ENCODE measurements around the gene NPLOC4. TPM values are rescaled to one million over a fixed set of nuclear protein-coding genes. Genes with fewer than 3 reads are reported as not detected.

NPLOC4 gene
- total and polyA plus RNA-seq, 2 of the 13 experiments (the other 11 are each of a cell fraction or from before 2014, with no cell fraction given): 57.0 to 97.0 TPM

DNA sequence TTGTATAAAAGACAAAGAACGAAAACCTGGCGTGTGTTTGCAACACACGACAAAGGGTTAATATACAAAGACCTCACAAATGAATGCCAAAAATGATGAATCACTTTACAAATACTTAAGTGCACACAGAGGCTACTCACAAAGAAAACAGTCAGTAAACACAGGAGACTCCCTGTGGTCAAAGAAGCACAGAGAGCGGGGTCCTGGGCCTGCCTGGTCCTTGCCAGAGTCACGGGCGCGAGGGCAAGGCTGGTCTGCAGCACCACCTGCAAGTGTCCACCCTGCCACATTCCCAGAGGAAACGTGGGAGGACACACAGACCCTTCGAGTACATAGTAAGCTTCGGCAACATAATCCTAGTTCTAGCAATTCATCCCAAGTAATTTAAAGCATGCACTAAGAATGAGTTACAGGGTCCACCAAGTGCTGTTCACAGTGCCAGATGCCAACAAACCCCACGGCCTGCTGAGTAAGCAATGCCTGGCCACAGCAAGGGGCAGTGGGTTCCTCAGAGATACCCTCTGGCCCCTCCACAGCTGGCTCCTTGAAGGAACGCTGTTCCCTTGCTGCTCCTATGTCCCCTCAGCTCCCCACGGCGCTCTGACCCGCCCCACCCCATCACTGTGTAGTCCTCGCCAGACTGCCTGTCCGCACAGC lies 60.2 kb downstream of the NPLOC4 start (continued):
- TF ChIP-seq, protein P1, sequence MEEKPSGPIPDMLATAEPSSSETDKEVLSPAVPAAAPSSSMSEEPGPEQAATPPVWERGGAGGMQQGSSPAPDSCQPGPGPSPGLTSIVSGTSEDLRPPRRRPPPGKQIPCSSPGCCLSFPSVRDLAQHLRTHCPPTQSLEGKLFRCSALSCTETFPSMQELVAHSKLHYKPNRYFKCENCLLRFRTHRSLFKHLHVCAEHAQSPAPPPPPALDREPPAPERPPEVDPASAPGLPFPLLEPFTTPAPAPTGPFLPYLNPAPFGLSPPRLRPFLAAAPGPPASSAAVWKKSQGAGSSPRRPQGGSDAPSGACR (CRISPR knock-in tag; IDR thresholded peaks at IDR 0.05): no peak
- no peak for TF ChIP-seq KDM1A (CRISPR knock-in tag; IDR thresholded peaks at IDR 0.05)
- peak; percentile 91 for TF ChIP-seq FOSL2 (CRISPR knock-in tag; IDR thresholded peaks at IDR 0.05)
- TF ChIP-seq SRF (IDR thresholded peaks at IDR 0.05; ENCODE audit: low read depth, low read length): no peak
- no peak for TF ChIP-seq ZUFSP (CRISPR knock-in tag; IDR thresholded peaks at IDR 0.05; ENCODE audit: borderline replicate concordance)
- no peak for TF ChIP-seq ZNF746 (CRISPR knock-in tag; IDR thresholded peaks at IDR 0.05)
- TF ChIP-seq, protein P2, sequence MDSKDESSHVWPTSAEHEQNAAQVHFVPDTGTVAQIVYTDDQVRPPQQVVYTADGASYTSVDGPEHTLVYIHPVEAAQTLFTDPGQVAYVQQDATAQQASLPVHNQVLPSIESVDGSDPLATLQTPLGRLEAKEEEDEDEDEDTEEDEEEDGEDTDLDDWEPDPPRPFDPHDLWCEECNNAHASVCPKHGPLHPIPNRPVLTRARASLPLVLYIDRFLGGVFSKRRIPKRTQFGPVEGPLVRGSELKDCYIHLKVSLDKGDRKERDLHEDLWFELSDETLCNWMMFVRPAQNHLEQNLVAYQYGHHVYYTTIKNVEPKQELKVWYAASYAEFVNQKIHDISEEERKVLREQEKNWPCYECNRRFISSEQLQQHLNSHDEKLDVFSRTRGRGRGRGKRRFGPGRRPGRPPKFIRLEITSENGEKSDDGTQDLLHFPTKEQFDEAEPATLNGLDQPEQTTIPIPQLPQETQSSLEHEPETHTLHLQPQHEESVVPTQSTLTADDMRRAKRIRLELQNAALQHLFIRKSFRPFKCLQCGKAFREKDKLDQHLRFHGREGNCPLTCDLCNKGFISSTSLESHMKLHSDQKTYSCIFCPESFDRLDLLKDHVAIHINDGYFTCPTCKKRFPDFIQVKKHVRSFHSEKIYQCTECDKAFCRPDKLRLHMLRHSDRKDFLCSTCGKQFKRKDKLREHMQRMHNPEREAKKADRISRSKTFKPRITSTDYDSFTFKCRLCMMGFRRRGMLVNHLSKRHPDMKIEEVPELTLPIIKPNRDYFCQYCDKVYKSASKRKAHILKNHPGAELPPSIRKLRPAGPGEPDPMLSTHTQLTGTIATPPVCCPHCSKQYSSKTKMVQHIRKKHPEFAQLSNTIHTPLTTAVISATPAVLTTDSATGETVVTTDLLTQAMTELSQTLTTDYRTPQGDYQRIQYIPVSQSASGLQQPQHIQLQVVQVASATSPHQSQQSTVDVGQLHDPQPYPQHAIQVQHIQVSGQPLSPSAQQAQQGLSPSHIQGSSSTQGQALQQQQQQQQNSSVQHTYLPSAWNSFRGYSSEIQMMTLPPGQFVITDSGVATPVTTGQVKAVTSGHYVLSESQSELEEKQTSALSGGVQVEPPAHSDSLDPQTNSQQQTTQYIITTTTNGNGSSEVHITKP (CRISPR knock-in tag; IDR thresholded peaks at IDR 0.05; ENCODE audit: low read depth): peak; percentile 56; the same call in 1 of the 2 replicates
- peak; percentile 39 for TF ChIP-seq THAP11 (CRISPR knock-in tag; IDR thresholded peaks at IDR 0.05)
- no peak for TF ChIP-seq ZNF83 (CRISPR knock-in tag; IDR thresholded peaks at IDR 0.05; ENCODE audit: borderline replicate concordance)
- TF ChIP-seq ATF4 (CRISPR knock-in tag; IDR thresholded peaks at IDR 0.05): 0 out of 4 replicates have a peak, but pooled peaks of 1 of the 2 experiments have one; percentile 31
- no peak for TF ChIP-seq ZSCAN20 (CRISPR knock-in tag; IDR thresholded peaks at IDR 0.05; ENCODE audit: borderline replicate concordance)
- no peak for TF ChIP-seq ZNF180 (CRISPR knock-in tag; IDR thresholded peaks at IDR 0.05; ENCODE audit: borderline replicate concordance, low read depth)
- TF ChIP-seq FOXP1 (IDR thresholded peaks at IDR 0.05): no peak
- TF ChIP-seq FOXP1 (CRISPR knock-in tag; IDR thresholded peaks at IDR 0.05): peak; percentile 92
- TF ChIP-seq, protein P3, sequence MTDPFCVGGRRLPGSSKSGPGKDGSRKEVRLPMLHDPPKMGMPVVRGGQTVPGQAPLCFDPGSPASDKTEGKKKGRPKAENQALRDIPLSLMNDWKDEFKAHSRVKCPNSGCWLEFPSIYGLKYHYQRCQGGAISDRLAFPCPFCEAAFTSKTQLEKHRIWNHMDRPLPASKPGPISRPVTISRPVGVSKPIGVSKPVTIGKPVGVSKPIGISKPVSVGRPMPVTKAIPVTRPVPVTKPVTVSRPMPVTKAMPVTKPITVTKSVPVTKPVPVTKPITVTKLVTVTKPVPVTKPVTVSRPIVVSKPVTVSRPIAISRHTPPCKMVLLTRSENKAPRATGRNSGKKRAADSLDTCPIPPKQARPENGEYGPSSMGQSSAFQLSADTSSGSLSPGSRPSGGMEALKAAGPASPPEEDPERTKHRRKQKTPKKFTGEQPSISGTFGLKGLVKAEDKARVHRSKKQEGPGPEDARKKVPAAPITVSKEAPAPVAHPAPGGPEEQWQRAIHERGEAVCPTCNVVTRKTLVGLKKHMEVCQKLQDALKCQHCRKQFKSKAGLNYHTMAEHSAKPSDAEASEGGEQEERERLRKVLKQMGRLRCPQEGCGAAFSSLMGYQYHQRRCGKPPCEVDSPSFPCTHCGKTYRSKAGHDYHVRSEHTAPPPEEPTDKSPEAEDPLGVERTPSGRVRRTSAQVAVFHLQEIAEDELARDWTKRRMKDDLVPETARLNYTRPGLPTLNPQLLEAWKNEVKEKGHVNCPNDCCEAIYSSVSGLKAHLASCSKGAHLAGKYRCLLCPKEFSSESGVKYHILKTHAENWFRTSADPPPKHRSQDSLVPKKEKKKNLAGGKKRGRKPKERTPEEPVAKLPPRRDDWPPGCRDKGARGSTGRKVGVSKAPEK (CRISPR knock-in tag; IDR thresholded peaks at IDR 0.05; ENCODE audit: borderline replicate concordance): no peak
- TF ChIP-seq ZNF232 (CRISPR knock-in tag; IDR thresholded peaks at IDR 0.05; ENCODE audit: borderline replicate concordance): no peak

All from HepG2 (cell line).